ENCODE measurements around the gene EAPP. TPM values are rescaled to one million over a fixed set of nuclear protein-coding genes. Genes with fewer than 3 reads are reported as not detected.
"Not testable (repeated sequence)": the region's sequence is repeated elsewhere in the genome, so short reads cannot be mapped to it uniquely, and the experiment has no call there.

Gene EAPP
- total RNA-seq, 6 experiments from 2014 or later: 15.1 to 20.4 (median 18.2) TPM

GRCh38 chr14:34527591-34527990 is 11.9 kb downstream of the EAPP start:
- peaks cover 0 to 90% (median 55%) of the 10 kb centered on the region in 4 donors for H3K36me3 ChIP-seq
- no peak for ATAC-seq
- intact Hi-C loops (cut with DNase I): no loop called here

GRCh38 chr14:34524216-34524615 is 15.3 kb downstream of the EAPP start:
- peaks cover 0 to 96% (median 59%) of the 10 kb centered on the region in 4 donors for H3K36me3 ChIP-seq
- H3K27ac ChIP-seq; H3K9me3 ChIP-seq; DNase-seq; ATAC-seq; H3K4me1 ChIP-seq; intact Hi-C loops (cut with DNase I); H3K4me3 ChIP-seq; H3K27me3 ChIP-seq: not testable (repeated sequence)
- 91% methylated on average over 5 of the region's 8 CpGs for WGBS (ENCODE audit: insufficient coverage, low coverage, low lambda C conversion rate, missing lambda C conversion rate)

More at GRCh38 chr14:34527591-34527990, 11.9 kb downstream of the EAPP start:
- H3K27me3 ChIP-seq: no peaks in the 10 kb centered on the region
- no peaks in the 10 kb centered on the region for H3K9me3 ChIP-seq
- no peaks in the 10 kb centered on the region for H3K4me1 ChIP-seq
- no peak for DNase-seq
- 93% methylated on average over 1 of the region's 1 CpG for WGBS (ENCODE audit: insufficient coverage, low coverage, low lambda C conversion rate, missing lambda C conversion rate)
- no peak for TF ChIP-seq CTCF (IDR thresholded peaks at IDR 0.05)
- no peak for TF ChIP-seq POLR2A (IDR thresholded peaks at IDR 0.05)
- H3K4me3 ChIP-seq: no peak overlapping the region
- no peak overlapping the region for H3K27ac ChIP-seq

- 93% methylated on average over 2 of the region's 2 CpGs for whole genome bisulfite sequencing (ENCODE audit: insufficient coverage, low coverage, low lambda C conversion rate, missing lambda C conversion rate)
These were observed 17.0 kb downstream of the EAPP start for GRCh38 chr14:34522496-34522895.

GRCh38 chr14:34521071-34521470 is 18.4 kb downstream of the EAPP start:
- intact Hi-C loops (cut with DNase I); ATAC-seq: not testable (repeated sequence)
- 100% methylated on average over 6 of the region's 6 CpGs for WGBS (ENCODE audit: insufficient coverage, low coverage, low lambda C conversion rate, missing lambda C conversion rate)

More at GRCh38 chr14:34522496-34522895, 17.0 kb downstream of the EAPP start:
- no peak for TF ChIP-seq CTCF (IDR thresholded peaks at IDR 0.05)
- intact Hi-C loops (cut with DNase I): no loop called here
- H3K4me3 ChIP-seq: no peak overlapping the region
- no peaks in the 10 kb centered on the region for H3K27me3 ChIP-seq
- H3K36me3 ChIP-seq: peaks cover 0 to 96% (median 56%) of the 10 kb centered on the region in 4 donors
- ATAC-seq: no peak
- H3K4me1 ChIP-seq: no peaks in the 10 kb centered on the region
- no peak for DNase-seq
- H3K9me3 ChIP-seq: no peaks in the 10 kb centered on the region
- H3K27ac ChIP-seq: no peak overlapping the region

GRCh38 chr14:34520304-34520970 is 19.1 kb downstream of the EAPP start:
- H3K27me3 ChIP-seq; intact Hi-C loops (cut with DNase I); DNase-seq; H3K4me1 ChIP-seq; H3K27ac ChIP-seq; H3K9me3 ChIP-seq; H3K4me3 ChIP-seq; ATAC-seq: not testable (repeated sequence)
- peaks cover 0 to 86% (median 45%) of the 10 kb centered on the region in 4 donors for H3K36me3 ChIP-seq
- 96% methylated on average over 7 of the region's 7 CpGs for WGBS (ENCODE audit: insufficient coverage, low coverage, low lambda C conversion rate, missing lambda C conversion rate)

More at GRCh38 chr14:34521071-34521470, 18.4 kb downstream of the EAPP start:
- peaks cover 0 to 88% (median 49%) of the 10 kb centered on the region in 4 donors for H3K36me3 ChIP-seq
- H3K27me3 ChIP-seq, H3K4me1 ChIP-seq, DNase-seq, H3K4me3 ChIP-seq, H3K27ac ChIP-seq, H3K9me3 ChIP-seq: not testable (repeated sequence)

GRCh38 chr14:34507884-34508283 is 31.6 kb downstream of the EAPP start:
- DNase-seq (no peak), ATAC-seq (no peak)
- TF ChIP-seq POLR2A (IDR thresholded peaks at IDR 0.05) (no peak), CTCF (IDR thresholded peaks at IDR 0.05) (no peak)
- Histone ChIP-seq H3K9me3 (no peaks in the 10 kb centered on the region), H3K27ac (no peak overlapping the region), H3K4me3 (no peak overlapping the region), H3K27me3 (no peaks in the 10 kb centered on the region), H3K36me3 (no peaks in the 10 kb centered on the region), H3K4me1 (no peaks in the 10 kb centered on the region)
- 91% methylated on average over 6 of the region's 11 CpGs for WGBS (ENCODE audit: insufficient coverage, low coverage, low lambda C conversion rate, missing lambda C conversion rate)
- intact Hi-C loops (cut with DNase I): no loop called here
